SKM-1 treated with dmso at 0.1 percent for 144 hours (cell line): Measurements from ENCODE around the gene COL23A1.
"Not testable (repeated sequence)": the region's sequence is repeated elsewhere in the genome, so short reads cannot be mapped to it uniquely, and the experiment has no call there.

Experiments
- DNase-seq: peaks from one replicate; lab custom pipeline; 2025; ENCODE audit not compliant: unreplicated experiment; lab: John Stamatoyannopoulos, UW

COL23A1 gene

GRCh38 chr5:178383301-178383918, 206.8 kb downstream of the COL23A1 start:
- no peak for DNase-seq

GRCh38 chr5:178382754-178383164, 207.4 kb downstream of the COL23A1 start:
- no peak for DNase-seq

GRCh38 chr5:178381921-178382695, 208.1 kb downstream of the COL23A1 start:
- no peak for DNase-seq

GRCh38 chr5:178381206-178381605, 209.0 kb downstream of the COL23A1 start:
- DNase-seq = no peak

GRCh38 chr5:178380541-178381074, 209.6 kb downstream of the COL23A1 start:
- no peak for DNase-seq

GRCh38 chr5:178380086-178380485, 210.1 kb downstream of the COL23A1 start:
- DNase-seq = no peak

GRCh38 chr5:178378527-178379484, 211.4 kb downstream of the COL23A1 start:
- DNase-seq = no peak

GRCh38 chr5:178377583-178378270, 212.5 kb downstream of the COL23A1 start:
- DNase-seq = no peak

- DNase-seq = no peak
Observed at GRCh38 chr5:178376921-178377582, 213.1 kb downstream of the COL23A1 start.

GRCh38 chr5:178375348-178375747, 214.8 kb downstream of the COL23A1 start:
- DNase-seq = no peak

- DNase-seq = no peak
Observed at GRCh38 chr5:178373711-178374110, 216.5 kb downstream of the COL23A1 start.

GRCh38 chr5:178372142-178372571, 218.0 kb downstream of the COL23A1 start:
- no peak for DNase-seq

- no peak for DNase-seq
Observed at GRCh38 chr5:178371362-178372111, 218.7 kb downstream of the COL23A1 start.

- DNase-seq = no peak
Observed at GRCh38 chr5:178370102-178370501, 220.1 kb downstream of the COL23A1 start.

- DNase-seq = not testable (repeated sequence)
Observed at GRCh38 chr5:178369469-178369868, 220.7 kb downstream of the COL23A1 start.

- DNase-seq = no peak
Observed at GRCh38 chr5:178368716-178369300, 221.4 kb downstream of the COL23A1 start.

GRCh38 chr5:178368274-178368673, 221.9 kb downstream of the COL23A1 start:
- DNase-seq = no peak

GRCh38 chr5:178367736-178368120, 222.5 kb downstream of the COL23A1 start:
- DNase-seq = no peak
